Measurements from ENCODE around the gene MPPE1.
"Not testable (repeated sequence)": the region's sequence is repeated elsewhere in the genome, so short reads cannot be mapped to it uniquely, and the experiment has no call there.

The MPPE1 gene

DNA sequence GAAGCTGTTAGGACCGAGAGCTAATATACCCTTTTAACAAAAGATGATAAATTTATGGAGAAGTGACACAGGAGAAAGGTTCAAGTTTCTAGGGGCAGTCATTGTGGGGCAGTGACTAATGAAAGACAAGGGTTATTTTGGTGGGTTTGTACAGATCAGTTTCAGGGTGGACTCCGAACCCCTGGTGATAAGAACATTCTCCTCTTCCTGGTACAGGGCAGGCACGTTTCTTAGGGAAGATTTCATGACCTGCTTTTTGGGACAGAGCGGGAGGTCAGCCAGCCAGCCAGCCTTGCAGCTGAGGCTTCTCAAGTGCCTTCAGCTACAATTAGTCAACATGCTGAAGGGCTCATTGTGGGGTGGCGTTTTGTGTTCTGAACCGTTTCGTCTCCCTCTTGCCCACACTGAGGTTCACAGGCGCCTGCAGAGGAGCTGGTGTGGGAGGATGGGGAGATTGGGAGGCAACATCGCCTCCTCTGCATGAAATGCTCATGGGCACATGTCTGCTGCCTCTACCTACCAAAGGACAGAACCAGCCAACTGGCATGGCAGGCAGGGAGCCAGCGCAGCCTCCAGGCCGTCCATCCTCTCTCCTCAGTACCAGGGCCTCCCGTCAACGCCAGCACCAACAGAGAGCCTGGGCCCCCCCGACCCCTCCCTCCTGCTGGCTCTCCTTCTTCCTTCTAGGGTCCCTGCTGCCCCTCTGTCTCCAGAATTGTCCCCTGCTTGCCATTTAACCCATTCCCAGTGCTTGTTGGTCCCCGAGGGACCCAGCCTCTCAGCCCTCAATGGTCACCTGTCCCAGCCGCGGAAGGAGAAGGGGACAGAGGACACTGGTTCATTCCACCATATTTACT, 47.3 kb downstream of the MPPE1 start:
- TF ChIP-seq, protein P1, sequence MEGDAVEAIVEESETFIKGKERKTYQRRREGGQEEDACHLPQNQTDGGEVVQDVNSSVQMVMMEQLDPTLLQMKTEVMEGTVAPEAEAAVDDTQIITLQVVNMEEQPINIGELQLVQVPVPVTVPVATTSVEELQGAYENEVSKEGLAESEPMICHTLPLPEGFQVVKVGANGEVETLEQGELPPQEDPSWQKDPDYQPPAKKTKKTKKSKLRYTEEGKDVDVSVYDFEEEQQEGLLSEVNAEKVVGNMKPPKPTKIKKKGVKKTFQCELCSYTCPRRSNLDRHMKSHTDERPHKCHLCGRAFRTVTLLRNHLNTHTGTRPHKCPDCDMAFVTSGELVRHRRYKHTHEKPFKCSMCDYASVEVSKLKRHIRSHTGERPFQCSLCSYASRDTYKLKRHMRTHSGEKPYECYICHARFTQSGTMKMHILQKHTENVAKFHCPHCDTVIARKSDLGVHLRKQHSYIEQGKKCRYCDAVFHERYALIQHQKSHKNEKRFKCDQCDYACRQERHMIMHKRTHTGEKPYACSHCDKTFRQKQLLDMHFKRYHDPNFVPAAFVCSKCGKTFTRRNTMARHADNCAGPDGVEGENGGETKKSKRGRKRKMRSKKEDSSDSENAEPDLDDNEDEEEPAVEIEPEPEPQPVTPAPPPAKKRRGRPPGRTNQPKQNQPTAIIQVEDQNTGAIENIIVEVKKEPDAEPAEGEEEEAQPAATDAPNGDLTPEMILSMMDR (IDR thresholded peaks at IDR 0.05; ENCODE audit: insufficient read depth, missing control alignments) = no peak
- no peak for DNase-seq (ENCODE audit: insufficient read length, low spot score)
- no peak for FAIRE-seq

DNA sequence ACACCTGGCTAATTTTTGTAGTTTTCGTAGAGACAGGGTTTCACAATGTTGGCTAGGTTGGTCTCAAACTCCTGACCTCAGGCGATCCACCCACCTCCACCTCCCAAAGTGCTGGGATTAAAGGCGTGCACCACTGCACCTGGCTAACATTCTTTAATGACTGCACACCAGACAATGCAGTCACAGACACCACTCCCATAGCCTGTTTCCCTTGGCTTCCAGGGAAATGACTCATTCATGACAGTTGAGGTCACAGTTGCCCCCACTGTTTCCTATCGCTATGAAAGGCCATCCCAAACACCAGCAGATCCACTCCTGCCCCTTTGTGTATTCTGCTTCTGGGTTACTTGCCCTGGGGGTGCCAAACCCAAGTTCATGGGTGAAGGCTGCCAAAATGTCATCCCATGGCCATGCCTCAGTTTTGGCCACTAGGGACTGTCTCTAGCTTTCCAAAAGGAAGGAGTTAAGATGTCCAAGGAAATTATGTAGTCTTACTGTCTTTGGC, 48.2 kb downstream of the MPPE1 start:
- FAIRE-seq (no peak), DNase-seq (ENCODE audit: insufficient read length, low spot score) (no peak)
- TF ChIP-seq, protein P1 (IDR thresholded peaks at IDR 0.05; ENCODE audit: insufficient read depth, missing control alignments) = no peak

DNA sequence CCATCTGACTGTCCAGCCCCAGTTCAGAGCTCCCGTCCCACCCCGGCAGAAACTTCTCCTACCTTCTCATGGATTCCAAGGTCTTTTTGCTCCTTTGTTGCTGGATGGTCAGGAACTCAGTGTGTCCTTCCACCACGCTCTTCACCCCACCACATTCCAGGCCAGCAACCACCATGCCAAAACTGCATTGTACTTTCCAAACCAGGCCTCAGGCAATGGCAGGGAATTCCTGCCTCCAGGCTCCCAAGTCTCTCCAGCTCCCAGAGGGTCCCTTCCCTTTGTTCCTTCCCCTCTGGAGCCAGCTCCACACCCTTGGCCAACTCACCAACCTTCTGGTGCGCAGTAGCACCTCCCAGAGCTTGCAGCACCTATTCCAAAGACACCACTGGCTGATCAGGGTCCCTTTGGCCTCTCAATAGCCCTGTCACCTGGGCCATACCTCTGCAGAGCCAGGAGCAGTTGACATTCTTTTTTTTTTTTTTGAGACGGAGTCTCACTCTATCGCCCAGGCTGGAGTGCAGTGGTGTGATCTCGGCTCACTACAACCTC, 48.8 kb downstream of the MPPE1 start:
- DNase-seq (ENCODE audit: insufficient read length, low spot score) = no peak
- FAIRE-seq = no peak
- TF ChIP-seq, protein P1 (IDR thresholded peaks at IDR 0.05; ENCODE audit: insufficient read depth, missing control alignments) = no peak

DNA sequence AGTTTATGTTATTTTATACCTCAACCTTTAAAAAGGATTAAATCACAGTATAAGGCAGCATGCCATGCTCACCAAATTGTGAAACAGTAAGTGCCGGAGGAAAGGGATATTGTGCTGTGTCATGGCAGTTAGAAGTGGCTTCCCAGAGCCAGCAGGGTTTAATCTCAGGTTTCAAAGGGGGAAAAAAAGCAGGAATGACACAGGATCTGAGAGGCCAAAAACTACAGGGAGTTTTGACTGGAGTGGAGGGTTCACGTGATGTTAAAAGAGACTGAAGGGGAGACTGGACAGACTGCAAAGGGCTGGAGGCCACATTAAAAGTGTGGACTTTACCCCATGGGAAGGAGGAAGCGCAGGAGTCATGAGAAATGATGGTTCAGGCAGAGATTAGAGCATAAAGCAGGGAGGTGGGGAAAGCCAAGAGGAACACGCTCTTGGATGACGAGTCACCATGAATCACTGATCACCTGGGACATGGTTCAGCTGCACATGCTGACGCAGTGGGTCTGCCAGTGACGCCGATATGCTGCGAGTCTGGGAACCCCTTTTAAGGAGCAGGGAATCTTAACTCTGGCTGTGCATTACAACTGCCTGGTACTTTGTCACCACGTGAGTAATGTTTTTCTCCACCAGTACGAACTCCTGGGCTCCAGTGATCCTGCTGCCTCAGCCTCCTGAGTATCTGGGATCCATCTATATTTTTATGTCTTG, 50.8 kb downstream of the MPPE1 start:
- TF ChIP-seq, protein P1 (IDR thresholded peaks at IDR 0.05; ENCODE audit: insufficient read depth, missing control alignments) = no peak
- no peak for DNase-seq (ENCODE audit: insufficient read length, low spot score)
- FAIRE-seq = no peak

DNA sequence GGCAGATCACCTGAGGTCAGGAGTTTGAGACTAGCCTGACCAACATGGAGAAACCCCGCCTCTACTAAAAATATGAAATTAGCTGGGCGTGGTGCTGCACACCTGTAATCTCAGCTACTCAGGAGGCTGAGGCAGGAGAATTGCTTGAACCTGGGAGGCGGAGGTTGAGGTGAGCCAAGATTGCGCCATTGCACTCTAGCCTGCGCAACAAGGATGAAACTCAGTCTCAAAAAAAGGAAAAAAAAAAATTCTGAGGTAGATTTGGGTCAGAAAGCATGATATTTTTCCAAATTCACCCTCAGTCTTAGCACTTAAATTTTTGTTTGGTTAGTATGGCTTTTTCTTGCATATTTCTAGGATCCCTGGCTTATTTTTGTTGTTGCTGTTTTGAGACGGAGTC, 53.6 kb downstream of the MPPE1 start:
- DNase-seq (ENCODE audit: insufficient read length, low spot score); FAIRE-seq: not testable (repeated sequence)

DNA sequence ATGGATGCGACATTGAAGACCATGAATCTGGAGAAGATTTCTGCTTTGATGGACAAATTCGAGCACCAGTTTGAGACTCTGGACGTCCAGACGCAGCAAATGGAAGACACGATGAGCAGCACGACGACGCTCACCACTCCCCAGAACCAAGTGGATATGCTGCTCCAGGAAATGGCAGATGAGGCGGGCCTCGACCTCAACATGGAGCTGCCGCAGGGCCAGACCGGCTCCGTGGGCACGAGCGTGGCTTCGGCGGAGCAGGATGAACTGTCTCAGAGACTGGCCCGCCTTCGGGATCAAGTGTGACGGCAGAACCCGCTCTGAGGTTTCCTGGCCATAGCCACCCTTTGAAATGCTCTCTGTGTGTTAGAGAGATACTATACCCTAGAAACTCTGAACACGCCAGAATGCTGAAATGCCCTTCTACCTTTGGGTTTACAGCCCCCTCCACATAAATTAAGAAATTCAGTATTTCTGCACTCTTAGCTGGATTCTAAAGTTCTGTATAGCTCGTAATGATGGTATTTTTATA, 56.2 kb downstream of the MPPE1 start:
- TF ChIP-seq, protein P1 (IDR thresholded peaks at IDR 0.05; ENCODE audit: insufficient read depth, missing control alignments) = no peak
- FAIRE-seq = no peak
- DNase-seq (ENCODE audit: insufficient read length, low spot score) = no peak

DNA sequence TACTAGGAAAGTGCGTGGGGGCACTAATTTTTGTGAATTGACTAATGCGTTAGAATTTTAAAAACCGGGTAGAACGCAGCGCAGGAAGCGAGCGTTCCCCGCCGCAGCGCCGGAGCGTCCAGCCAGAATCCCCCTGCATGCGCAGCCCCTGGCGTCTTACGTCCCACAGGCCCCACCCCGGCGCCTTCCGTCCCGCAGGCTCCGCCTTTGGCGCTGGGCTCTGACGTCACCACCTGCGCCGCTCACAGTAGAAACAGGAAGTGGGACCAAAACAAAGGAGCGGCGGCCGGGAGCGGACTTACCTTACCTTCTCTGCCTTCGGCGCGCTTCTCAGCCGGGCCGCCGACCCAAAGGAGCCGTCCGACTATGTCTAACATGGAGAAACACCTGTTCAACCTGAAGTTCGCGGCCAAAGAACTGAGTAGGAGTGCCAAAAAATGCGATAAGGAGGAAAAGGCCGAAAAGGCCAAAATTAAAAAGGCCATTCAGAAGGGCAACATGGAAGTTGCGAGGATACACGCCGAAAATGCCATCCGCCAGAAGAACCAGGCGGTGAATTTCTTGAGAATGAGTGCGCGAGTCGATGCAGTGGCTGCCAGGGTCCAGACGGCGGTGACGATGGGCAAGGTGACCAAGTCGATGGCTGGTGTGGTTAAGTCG, 56.8 kb downstream of the MPPE1 start, which contains the start of gene CHMP1B:
Gene CHMP1B, plus strand, starts transcription at position 268 of the 660 bp plus-strand sequence. Its CDS starts 99 bp downstream, at position 367.
- no peak for FAIRE-seq
- peak; percentile 74 for DNase-seq (ENCODE audit: insufficient read length, low spot score)
- TF ChIP-seq, protein P1 (IDR thresholded peaks at IDR 0.05; ENCODE audit: insufficient read depth, missing control alignments) = no peak
